ENCODE results near the gene SSBP1.

Gene SSBP1

DNA sequence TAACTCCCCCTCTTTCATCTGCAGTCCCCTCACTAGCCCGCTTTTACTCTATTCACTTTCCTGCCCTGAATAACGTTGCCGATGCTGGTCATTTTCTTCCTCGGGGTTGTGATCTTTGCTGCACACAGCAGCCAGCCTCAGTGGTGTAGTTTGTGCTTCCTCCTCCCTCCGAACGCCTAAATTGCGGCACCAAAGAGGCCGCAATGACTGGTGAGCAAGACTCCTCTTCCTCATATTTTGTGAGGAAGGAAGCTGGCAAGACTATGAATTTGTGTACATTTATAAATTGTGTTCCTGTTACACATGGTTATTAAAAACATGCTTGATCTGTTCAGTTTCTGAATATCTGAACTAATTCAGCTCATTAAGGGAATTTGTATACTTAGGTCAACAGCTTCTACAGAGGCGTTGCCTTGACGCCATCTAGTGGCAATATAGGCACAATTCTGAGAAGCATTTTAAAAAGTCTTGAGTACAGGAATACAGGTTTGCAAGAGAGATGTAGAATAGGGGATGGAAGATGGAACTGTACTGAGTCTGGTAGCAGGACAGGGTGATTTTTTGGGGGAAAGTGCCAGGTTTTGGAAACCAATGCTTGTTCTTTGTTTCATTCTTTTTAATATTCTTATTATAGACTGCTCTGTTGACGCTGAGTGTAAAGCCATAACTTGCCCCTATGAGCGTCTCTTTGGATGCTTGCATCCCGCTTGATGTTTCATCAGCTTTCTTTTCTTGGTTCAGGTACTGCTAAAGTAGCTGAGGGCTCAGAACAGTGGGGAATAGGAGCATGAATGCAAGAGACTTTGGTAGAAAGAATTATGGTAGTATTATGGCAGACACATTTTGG is 47.8 kb downstream of the SSBP1 start:
- DNase-seq, result peak; percentile 78

DNA sequence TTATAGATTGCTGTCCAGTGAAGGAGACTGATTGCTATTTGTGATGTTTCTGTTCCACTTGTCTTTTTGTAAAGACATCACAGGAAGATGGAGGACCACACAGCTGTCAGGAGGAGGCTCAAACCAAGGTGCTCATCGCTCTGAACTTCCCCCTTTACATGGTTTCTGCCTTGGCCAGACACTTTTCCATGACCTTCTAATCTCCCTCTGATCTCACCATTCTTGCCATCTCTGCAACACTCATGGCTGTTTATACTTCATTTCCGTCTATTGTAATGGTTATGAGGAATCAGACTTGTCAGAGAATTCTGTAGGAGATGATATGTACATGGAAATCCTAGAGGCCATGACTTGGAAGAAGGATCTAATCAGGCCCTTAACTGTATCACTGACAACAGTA is 50.1 kb downstream of the SSBP1 start:
- no peak for DNase-seq

DNA sequence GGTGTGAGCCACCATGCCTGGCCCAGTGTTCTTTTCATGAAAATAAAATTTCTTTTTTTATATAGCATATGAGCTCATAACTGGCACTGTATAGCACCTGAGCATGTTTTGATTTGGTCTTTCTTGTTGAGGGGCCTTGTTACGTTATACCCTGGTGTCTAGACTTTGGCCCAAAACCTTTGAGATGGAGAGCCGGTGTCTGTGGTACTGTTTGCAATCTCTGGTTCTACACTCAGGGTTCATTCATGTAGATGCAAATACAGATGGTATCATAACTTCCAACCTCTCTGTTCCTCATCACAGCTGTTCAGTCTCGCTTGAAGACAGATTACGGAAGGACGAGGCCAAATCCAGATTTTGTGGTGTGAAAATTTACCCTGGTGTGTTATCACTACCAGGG is 51.8 kb downstream of the SSBP1 start, which contains the start of gene TAS2R5:
TSS of gene TAS2R5 (plus strand) at position 301 of the 400 bp plus-strand sequence. CDS start 145 bp downstream, outside the sequence.
- DNase-seq, result no peak

- no peak for DNase-seq
These were observed 54.4 kb downstream of the SSBP1 start for GRCh38 chr7:141792526-141792925.

All from kidney glomerular epithelial cell (primary cell).